Fibroblast of the conjunctiva (primary cell): ENCODE data around the gene FAM240A.
A peak's percentile ranks its signal among the peaks of the same experiment; 100 is the strongest.
"Not testable (repeated sequence)": the region's sequence is repeated elsewhere in the genome, so short reads cannot be mapped to it uniquely, and the experiment has no call there.

ENCODE experiments used
- DNase-seq: peaks from one replicate; pipeline ENCODE4 v3.0.0-alpha.2; 2010; ENCODE audit warnings: low read depth

The FAM240A gene

GRCh38 chr3:46586738-46587246 lies 25.5 kb upstream of the FAM240A start:
- DNase-seq: no peak

GRCh38 chr3:46587268-46587667 lies 25.1 kb upstream of the FAM240A start:
- DNase-seq: not testable (repeated sequence)

- no peak for DNase-seq
Observed at GRCh38 chr3:46593274-46593862, 19.0 kb upstream of the FAM240A start.

GRCh38 chr3:46593979-46594378 lies 18.3 kb upstream of the FAM240A start:
- DNase-seq: no peak

GRCh38 chr3:46594723-46595122 lies 17.6 kb upstream of the FAM240A start:
- DNase-seq: no peak

GRCh38 chr3:46595819-46596314 lies 16.5 kb upstream of the FAM240A start:
- DNase-seq: no peak

GRCh38 chr3:46599590-46599989 lies 12.7 kb upstream of the FAM240A start:
- DNase-seq: no peak

GRCh38 chr3:46603446-46604046 lies 8.8 kb upstream of the FAM240A start:
- no peak for DNase-seq

GRCh38 chr3:46604127-46604526 lies 8.2 kb upstream of the FAM240A start:
- DNase-seq: no peak

- peak; percentile 51 for DNase-seq
Observed at GRCh38 chr3:46607603-46608028, 4.7 kb upstream of the FAM240A start.

- DNase-seq: no peak
Observed at GRCh38 chr3:46609212-46609721, 3.1 kb upstream of the FAM240A start.

- DNase-seq: no peak
Observed at GRCh38 chr3:46609944-46610722, 2.2 kb upstream of the FAM240A start.

GRCh38 chr3:46613313-46614005 lies 1.1 kb downstream of the FAM240A start:
- DNase-seq: no peak

- DNase-seq: no peak
Observed at GRCh38 chr3:46614431-46614830, 2.1 kb downstream of the FAM240A start.

GRCh38 chr3:46615050-46615775 lies 2.9 kb downstream of the FAM240A start:
- DNase-seq: no peak

- DNase-seq: no peak
Observed at GRCh38 chr3:46615976-46616375, 3.7 kb downstream of the FAM240A start.

GRCh38 chr3:46617941-46618340 lies 5.6 kb downstream of the FAM240A start:
- no peak for DNase-seq

GRCh38 chr3:46619845-46620778 lies 7.8 kb downstream of the FAM240A start:
- DNase-seq: no peak

GRCh38 chr3:46624533-46624932 lies 12.2 kb downstream of the FAM240A start:
- DNase-seq: no peak

- no peak for DNase-seq
Observed at GRCh38 chr3:46624975-46625490, 12.7 kb downstream of the FAM240A start.
